ENCODE results near the gene IMP4. TPM values are rescaled to one million over a fixed set of nuclear protein-coding genes. Genes with fewer than 3 reads are reported as not detected.

Gene IMP4
- total and polyA plus RNA-seq, 10 of the 15 experiments (the other 5 are each of a cell fraction or from before 2014, with no cell fraction given), result 41.4 to 242 (median 166) TPM

DNA sequence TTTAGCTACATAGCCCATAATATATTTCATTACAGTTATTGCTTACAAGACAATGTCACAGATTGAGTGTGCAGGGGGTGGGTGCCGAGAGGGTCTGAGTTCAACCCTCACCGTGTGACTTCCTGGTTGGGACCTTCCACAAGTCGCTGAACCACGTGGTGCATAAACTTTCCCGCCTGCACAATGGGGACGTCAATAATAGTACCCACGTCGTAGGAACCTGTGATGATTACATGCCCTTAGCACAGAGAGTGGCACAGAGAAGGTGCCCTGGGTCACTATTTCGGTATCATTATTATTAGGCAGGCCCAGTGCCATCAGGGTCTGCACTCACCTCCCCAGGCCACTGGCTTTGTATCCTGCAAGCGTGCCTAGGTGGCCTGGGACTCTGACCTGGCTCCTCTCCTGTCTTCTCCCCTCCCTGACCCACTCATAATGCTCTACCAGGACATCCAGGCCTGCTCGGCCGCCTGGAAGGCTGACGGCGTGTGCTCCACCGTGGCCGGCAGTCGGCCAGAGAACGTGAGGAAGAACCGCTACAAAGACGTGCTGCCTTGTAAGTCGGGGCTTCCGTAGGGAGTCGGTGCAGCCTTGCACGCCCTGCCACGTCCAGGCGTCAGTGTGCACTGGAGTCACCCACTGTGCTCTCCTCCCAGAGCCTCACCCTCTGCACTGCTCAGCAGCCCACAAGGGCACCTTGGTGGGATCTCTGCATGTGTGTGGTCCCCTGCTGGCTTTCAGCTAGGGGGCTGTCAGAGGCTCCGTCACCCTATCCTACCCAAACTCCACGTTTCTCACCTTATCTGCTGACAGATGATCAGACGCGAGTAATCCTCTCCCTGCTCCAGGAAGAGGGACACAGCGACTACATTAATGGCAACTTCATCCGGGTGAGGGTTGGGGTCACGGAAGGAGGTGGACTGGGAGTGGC, 16.0 kb downstream of the IMP4 start:
- H3K4me1 ChIP-seq (ENCODE audit: control insufficient read depth, insufficient read depth, low read length), result no peaks in the 10 kb centered on the region
- H3K9ac ChIP-seq (ENCODE audit: control insufficient read depth, insufficient read depth, low read length), result no peak overlapping the region
- no peaks in the 10 kb centered on the region for H3K9me3 ChIP-seq (replicated peaks; ENCODE audit: control insufficient read depth, insufficient read depth, low read length)
- DNase-seq (ENCODE audit: low read depth, low spot score) (no peak), ATAC-seq (no peak), FAIRE-seq (no peak)
- H2AFZ ChIP-seq (ENCODE audit: control insufficient read depth, low read depth, low read length), result no peak overlapping the region
- no peak overlapping the region for H3K27ac ChIP-seq (ENCODE audit: control insufficient read depth, insufficient read depth)
- 79% methylated on average over 33 of the region's 33 CpGs for WGBS (ENCODE audit: insufficient coverage, insufficient replicate concordance, low lambda C conversion rate, missing lambda C conversion rate)
- no peak overlapping the region for H3K4me3 ChIP-seq
- intact Hi-C loops (cut with micrococcal nuclease; ENCODE audit: unreplicated experiment) (no loop called here), in situ Hi-C loops (cut with MboI) (no loop called here)
- no peaks in the 10 kb centered on the region for H4K20me1 ChIP-seq (ENCODE audit: control insufficient read depth, insufficient read depth)
- BruUV-seq (replicated peaks), result no TSS peak
- TF ChIP-seq SUZ12 (IDR thresholded peaks at IDR 0.05; ENCODE audit: unreplicated experiment) (no peak), POLR2AphosphoS2 (IDR thresholded peaks at IDR 0.05; ENCODE audit: low read depth, low read length) (no peak), CHD4 (IDR thresholded peaks at IDR 0.05) (no peak), ZNF274 (IDR thresholded peaks at IDR 0.05; ENCODE audit: insufficient read depth, insufficient read length) (no peak), NFYA (IDR thresholded peaks at IDR 0.05; ENCODE audit: borderline replicate concordance, low read depth, low read length) (no peak), SMC3 (IDR thresholded peaks at IDR 0.05; ENCODE audit: borderline replicate concordance, low read length) (no peak), SRF (IDR thresholded peaks at IDR 0.05; ENCODE audit: low read depth in 2 of 2, low read length in 2 of 2) (no peak), ZNF207 (IDR thresholded peaks at IDR 0.05; ENCODE audit: borderline replicate concordance) (no peak)
- TF ChIP-seq, protein P1, sequence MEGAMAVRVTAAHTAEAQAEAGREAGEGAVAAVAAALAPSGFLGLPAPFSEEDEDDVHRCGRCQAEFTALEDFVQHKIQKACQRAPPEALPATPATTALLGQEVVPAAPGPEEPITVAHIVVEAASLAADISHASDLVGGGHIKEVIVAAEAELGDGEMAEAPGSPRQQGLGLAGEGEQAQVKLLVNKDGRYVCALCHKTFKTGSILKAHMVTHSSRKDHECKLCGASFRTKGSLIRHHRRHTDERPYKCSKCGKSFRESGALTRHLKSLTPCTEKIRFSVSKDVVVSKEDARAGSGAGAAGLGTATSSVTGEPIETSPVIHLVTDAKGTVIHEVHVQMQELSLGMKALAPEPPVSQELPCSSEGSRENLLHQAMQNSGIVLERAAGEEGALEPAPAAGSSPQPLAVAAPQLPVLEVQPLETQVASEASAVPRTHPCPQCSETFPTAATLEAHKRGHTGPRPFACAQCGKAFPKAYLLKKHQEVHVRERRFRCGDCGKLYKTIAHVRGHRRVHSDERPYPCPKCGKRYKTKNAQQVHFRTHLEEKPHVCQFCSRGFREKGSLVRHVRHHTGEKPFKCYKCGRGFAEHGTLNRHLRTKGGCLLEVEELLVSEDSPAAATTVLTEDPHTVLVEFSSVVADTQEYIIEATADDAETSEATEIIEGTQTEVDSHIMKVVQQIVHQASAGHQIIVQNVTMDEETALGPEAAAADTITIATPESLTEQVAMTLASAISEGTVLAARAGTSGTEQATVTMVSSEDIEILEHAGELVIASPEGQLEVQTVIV (IDR thresholded peaks at IDR 0.05; ENCODE audit: borderline replicate concordance, partially characterized antibody), result no peak
- ChIA-PET RAD21 (ENCODE audit: unreplicated experiment) (no interaction called here), POLR2A (no interaction called here), CTCF (interaction anchor here (1.0 kb wide), 1 partner anchor 178 kb away, joined by 3 read pairs; the partner anchor contains the start of gene SMPD4), SMC1A (ENCODE audit: uncharacterized antibody, unreplicated experiment) (no interaction called here)
- H3K4me2 ChIP-seq (ENCODE audit: control insufficient read depth, insufficient read depth), result no peak overlapping the region
- no peaks in the 10 kb centered on the region for H3K79me2 ChIP-seq (ENCODE audit: control insufficient read depth, insufficient read depth, low read length)
- H3K36me3 ChIP-seq (ENCODE audit: control insufficient read depth in 2 of 2, insufficient read depth in 2 of 2, low read length in 1 of 2), result no peaks in the 10 kb centered on the region
- no peaks in the 10 kb centered on the region for H3K27me3 ChIP-seq (replicated peaks in 1 of 2; ENCODE audit: control insufficient read depth in 2 of 2, insufficient read depth in 2 of 2, low read length in 1 of 2)

Data from GM12878 (cell line).